Left kidney (tissue), 8 donors: ENCODE results near the gene CPSF4. TPM values are rescaled to one million over a fixed set of nuclear protein-coding genes. Genes with fewer than 3 reads are reported as not detected.

ENCODE experiments used
- DNase-seq: peaks from one replicate; pipeline ENCODE4 v3.0.0-alpha.2; 2013
- long read RNA-seq, 8 donors: transcript quantifications; one replicate each; lab custom pipeline, GENCODE V29; 2026
- polyA plus RNA-seq: library from polyadenylated mRNA; unstranded; fragments of 120-200 nt; gene quantifications from one replicate; pipeline ENCODE4 v1.2.1, GENCODE V29; 2013; ENCODE audit not compliant: insufficient read length

The CPSF4 gene
- 41.8 TPM for polyA plus RNA-seq
- long read RNA-seq, donor 1, partial matches to known transcripts: 306 of 728 reads
- long read RNA-seq, donor 1, other reads (novel, unspliced or antisense): 414 of 728 reads
- long read RNA-seq, donor 2, partial matches to known transcripts: 184 of 480 reads
- long read RNA-seq, donor 2, other reads (novel, unspliced or antisense): 290 of 480 reads
- long read RNA-seq, donor 3, transcript CPSF4-204 (8 exons, 1,738 nt): major isoform, 6 of 17 reads
- long read RNA-seq, donor 3, partial matches to known transcripts: 5 of 17 reads
- long read RNA-seq, donor 3, other reads (novel, unspliced or antisense): 0 of 17 reads
- long read RNA-seq, donor 4, partial matches to known transcripts: 0 of 1 reads
- long read RNA-seq, donor 4, other reads (novel, unspliced or antisense): 0 of 1 reads
- long read RNA-seq, donor 5, transcript CPSF4-204 (8 exons, 1,738 nt): major isoform, 8 of 36 reads
- long read RNA-seq, donor 5, transcript CPSF4-201 (8 exons, 1,691 nt): minor isoform, 5 of 36 reads
- long read RNA-seq, donor 5, partial matches to known transcripts: 20 of 36 reads
- long read RNA-seq, donor 5, other reads (novel, unspliced or antisense): 0 of 36 reads
- long read RNA-seq, donor 6, transcript CPSF4-204 (8 exons, 1,738 nt): major isoform, 5 of 10 reads
- long read RNA-seq, donor 6, transcript CPSF4-201 (8 exons, 1,691 nt): major isoform, 5 of 10 reads
- long read RNA-seq, donor 6, partial matches to known transcripts: 0 of 10 reads
- long read RNA-seq, donor 6, other reads (novel, unspliced or antisense): 0 of 10 reads
- long read RNA-seq, donor 7, transcript CPSF4-204 (8 exons, 1,738 nt): minor isoform, 7 of 652 reads
- long read RNA-seq, donor 7, transcript CPSF4-201 (8 exons, 1,691 nt): major isoform, 8 of 652 reads
- long read RNA-seq, donor 7, partial matches to known transcripts: 210 of 652 reads
- long read RNA-seq, donor 7, other reads (novel, unspliced or antisense): 427 of 652 reads
- long read RNA-seq, donor 8, partial matches to known transcripts: 0 of 4 reads
- long read RNA-seq, donor 8, other reads (novel, unspliced or antisense): 0 of 4 reads

- DNase-seq: peak; percentile 95
Observed at GRCh38 chr7:99438573-99439480, at the start of gene CPSF4, which contains the start of gene PTCD1. Gene CPSF4 (plus strand): TSS chr7:99438943. CDS start chr7:99439083, 140 bp downstream. Gene PTCD1 (minus strand): TSS chr7:99438798. CDS start chr7:99435242, 3,556 bp downstream.

- DNase-seq: no peak
Observed at GRCh38 chr7:99389772-99390171, 49.0 kb upstream of the CPSF4 start.

GRCh38 chr7:99390941-99391602, 47.7 kb upstream of the CPSF4 start:
- DNase-seq: no peak

DNA sequence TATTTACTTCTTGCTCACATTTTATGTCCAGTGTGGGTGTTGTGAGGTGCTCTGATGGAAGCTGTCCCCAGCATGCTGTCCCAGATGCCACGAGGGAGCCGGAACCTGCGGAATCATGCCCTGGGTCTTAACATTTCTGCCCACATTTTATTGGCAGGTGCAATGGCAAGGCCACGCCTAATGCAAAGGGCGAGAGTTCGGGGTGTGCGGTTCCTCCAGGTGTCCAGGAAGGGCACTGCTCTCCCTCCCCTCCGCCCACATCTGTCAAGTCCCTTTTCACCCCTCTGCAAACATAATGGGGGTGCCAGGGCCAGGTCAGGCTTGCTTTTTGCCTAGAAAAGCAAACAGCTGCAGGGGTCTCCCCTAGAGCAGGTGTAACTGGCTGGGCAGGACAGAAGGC, 46.7 kb upstream of the CPSF4 start:
- DNase-seq: no peak

GRCh38 chr7:99392659-99393354, 45.9 kb upstream of the CPSF4 start:
- no peak for DNase-seq

GRCh38 chr7:99393355-99394187, 45.2 kb upstream of the CPSF4 start:
- DNase-seq: no peak

DNA sequence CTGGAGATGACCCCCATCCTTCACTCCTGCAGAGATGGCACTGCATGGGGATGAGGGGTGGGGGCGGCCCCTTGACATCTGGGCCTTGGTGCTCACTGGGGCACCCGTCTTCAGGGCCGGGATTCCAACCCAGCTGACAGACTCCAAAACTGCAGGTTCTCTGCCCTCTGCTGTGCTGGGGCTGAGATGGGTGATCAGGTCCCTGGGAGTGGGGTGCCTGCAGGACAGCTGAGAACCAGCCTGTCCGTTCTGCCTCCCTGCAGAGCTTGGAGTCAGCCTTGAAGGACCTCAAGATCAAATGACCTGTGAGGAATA, 44.6 kb upstream of the CPSF4 start:
- DNase-seq: no peak

- no peak for DNase-seq
Observed at GRCh38 chr7:99395616-99396327, 43.0 kb upstream of the CPSF4 start.

GRCh38 chr7:99396418-99397296, 42.1 kb upstream of the CPSF4 start:
- no peak for DNase-seq

- no peak for DNase-seq
Observed at GRCh38 chr7:99397297-99397983, 41.3 kb upstream of the CPSF4 start.

GRCh38 chr7:99398891-99399445, 39.8 kb upstream of the CPSF4 start:
- DNase-seq: no peak

GRCh38 chr7:99399597-99399996, 39.1 kb upstream of the CPSF4 start:
- DNase-seq: no peak

GRCh38 chr7:99402854-99403253, 35.9 kb upstream of the CPSF4 start:
- no peak for DNase-seq

GRCh38 chr7:99403764-99404163, 35.0 kb upstream of the CPSF4 start:
- no peak for DNase-seq

GRCh38 chr7:99404235-99404976, 34.3 kb upstream of the CPSF4 start:
- no peak for DNase-seq

GRCh38 chr7:99404977-99405320, 33.8 kb upstream of the CPSF4 start:
- no peak for DNase-seq
